ENCODE measurements around the gene ELFN2. TPM values are rescaled to one million over a fixed set of nuclear protein-coding genes. Genes with fewer than 3 reads are reported as not detected.

Gene ELFN2
- total RNA-seq, 1 donor from 2014 or later: 0.09 TPM

DNA sequence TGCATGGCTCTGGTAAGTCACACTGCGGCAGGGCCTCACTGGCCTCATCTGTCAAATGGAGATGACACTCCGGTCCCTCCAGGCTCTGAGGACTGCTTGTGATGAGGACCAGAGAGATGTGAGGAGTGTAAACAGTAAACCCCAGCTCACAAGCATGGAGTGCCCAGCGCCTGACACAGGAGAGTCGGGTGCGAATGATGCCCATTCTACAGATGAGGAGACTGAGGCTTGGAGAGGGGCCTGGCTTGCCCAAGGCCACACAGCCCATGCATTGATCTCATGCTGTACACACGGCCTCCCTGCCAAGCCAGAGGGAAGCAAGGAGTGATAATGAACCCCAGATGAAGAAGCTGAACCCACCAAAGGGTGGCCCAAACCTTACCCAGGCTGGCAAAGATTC lies 37.2 kb downstream of the ELFN2 start:
- intact Hi-C loops (cut with micrococcal nuclease): no loop called here
- no peak overlapping the region for H3K4me3 Mint-ChIP-seq
- H3K4me1 Mint-ChIP-seq: no peaks in the 10 kb centered on the region
- no peaks in the 10 kb centered on the region for H3K9me3 Mint-ChIP-seq
- H3K36me3 Mint-ChIP-seq (ENCODE audit: low read depth): no peaks in the 10 kb centered on the region
- H3K27me3 Mint-ChIP-seq: peaks cover 2% of the 10 kb centered on the region
- H3K27ac Mint-ChIP-seq: no peak overlapping the region
- DNase-seq: no peak

- Mint-ChIP-seq H3K27ac (no peak overlapping the region), H3K27me3 (peaks cover 2% of the 10 kb centered on the region), H3K9me3 (no peaks in the 10 kb centered on the region), H3K36me3 (ENCODE audit: low read depth) (no peaks in the 10 kb centered on the region), H3K4me1 (no peaks in the 10 kb centered on the region), H3K4me3 (no peak overlapping the region)
- DNase-seq: no peak
- intact Hi-C loops (cut with micrococcal nuclease): no loop called here
Measured at GRCh38 chr22:37388538-37388937, 38.7 kb downstream of the ELFN2 start.

GRCh38 chr22:37387793-37388192 lies 39.5 kb downstream of the ELFN2 start:
- Mint-ChIP-seq H3K36me3 (ENCODE audit: low read depth) (no peaks in the 10 kb centered on the region), H3K4me3 (no peak overlapping the region), H3K27ac (no peak overlapping the region), H3K27me3 (peaks cover 2% of the 10 kb centered on the region), H3K9me3 (no peaks in the 10 kb centered on the region), H3K4me1 (no peaks in the 10 kb centered on the region)
- intact Hi-C loops (cut with micrococcal nuclease): no loop called here
- no peak for DNase-seq

DNA sequence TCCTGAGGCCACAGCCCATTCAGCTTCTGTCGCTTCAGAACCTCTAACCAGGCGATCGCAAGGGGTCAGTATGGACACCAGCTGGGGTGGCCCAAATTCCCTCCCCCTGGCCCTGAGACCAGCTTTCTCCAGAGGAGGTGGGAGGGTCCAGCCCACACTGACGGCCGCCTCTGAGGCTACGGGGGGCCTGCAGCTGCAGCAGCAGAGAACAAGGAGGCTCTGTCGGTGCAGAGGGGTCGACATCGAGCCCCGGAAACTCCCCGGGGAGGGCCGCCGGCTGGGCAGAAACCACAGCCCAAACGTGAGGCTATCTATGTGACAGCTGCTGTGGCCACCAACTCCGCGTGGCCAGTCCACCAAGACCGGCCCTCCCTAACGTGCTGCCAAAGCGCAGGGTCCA lies 40.8 kb downstream of the ELFN2 start:
- Mint-ChIP-seq H3K36me3 (ENCODE audit: low read depth) (no peaks in the 10 kb centered on the region), H3K27me3 (peaks cover 2% of the 10 kb centered on the region), H3K4me3 (no peak overlapping the region), H3K27ac (no peak overlapping the region), H3K4me1 (no peaks in the 10 kb centered on the region), H3K9me3 (no peaks in the 10 kb centered on the region)
- no peak for DNase-seq
- intact Hi-C loops (cut with micrococcal nuclease): no loop called here

DNA sequence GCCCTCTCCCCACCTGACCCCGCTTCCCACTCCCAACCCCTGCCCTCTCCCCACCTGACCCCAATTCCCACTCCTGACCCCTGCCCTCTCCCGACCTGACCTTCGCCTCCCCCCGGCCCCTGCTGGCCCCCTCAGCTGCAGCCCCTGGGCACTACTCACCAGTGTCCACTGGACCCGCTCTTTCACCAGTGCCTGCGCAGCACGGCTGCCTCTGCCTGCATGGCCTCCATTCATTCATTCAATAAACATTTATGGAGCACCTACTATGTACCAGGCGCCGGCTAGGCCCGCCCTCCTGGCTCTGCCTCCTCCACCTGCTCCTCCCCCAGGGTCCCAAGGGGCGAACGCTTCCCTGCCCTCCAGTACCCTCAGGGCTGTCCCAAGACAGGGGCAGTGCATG lies 42.6 kb downstream of the ELFN2 start:
- intact Hi-C loops (cut with micrococcal nuclease): no loop called here
- no peak overlapping the region for H3K27ac Mint-ChIP-seq
- H3K4me1 Mint-ChIP-seq: no peaks in the 10 kb centered on the region
- H3K27me3 Mint-ChIP-seq: peaks cover 2% of the 10 kb centered on the region
- no peaks in the 10 kb centered on the region for H3K9me3 Mint-ChIP-seq
- H3K36me3 Mint-ChIP-seq (ENCODE audit: low read depth): no peaks in the 10 kb centered on the region
- H3K4me3 Mint-ChIP-seq: no peak overlapping the region
- DNase-seq: no peak

DNA sequence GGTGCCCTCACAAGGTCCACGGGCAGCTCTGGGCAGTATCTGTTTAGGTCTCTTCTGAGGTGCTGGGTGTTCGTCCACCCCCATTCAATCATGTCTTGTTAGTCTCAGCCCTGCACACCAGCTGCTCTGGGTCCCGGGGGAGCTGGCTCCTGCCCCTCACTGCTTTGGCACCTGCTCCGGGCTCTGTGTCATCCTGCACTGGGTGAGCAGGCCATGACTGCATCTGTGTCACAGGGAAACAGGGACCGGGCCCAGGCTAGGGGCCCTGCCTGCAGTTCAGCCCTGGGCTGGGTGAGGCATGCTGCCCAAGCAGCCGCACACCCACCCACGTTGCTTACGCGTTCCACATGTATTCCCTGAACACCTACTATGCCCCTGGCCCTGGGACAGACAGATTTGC lies 43.9 kb downstream of the ELFN2 start:
- H3K9me3 Mint-ChIP-seq: no peaks in the 10 kb centered on the region
- no peak overlapping the region for H3K4me3 Mint-ChIP-seq
- no peak overlapping the region for H3K27ac Mint-ChIP-seq
- peaks cover 6% of the 10 kb centered on the region for H3K27me3 Mint-ChIP-seq
- H3K4me1 Mint-ChIP-seq: no peaks in the 10 kb centered on the region
- no peak for DNase-seq
- intact Hi-C loops (cut with micrococcal nuclease): no loop called here
- no peaks in the 10 kb centered on the region for H3K36me3 Mint-ChIP-seq (ENCODE audit: low read depth)

DNA sequence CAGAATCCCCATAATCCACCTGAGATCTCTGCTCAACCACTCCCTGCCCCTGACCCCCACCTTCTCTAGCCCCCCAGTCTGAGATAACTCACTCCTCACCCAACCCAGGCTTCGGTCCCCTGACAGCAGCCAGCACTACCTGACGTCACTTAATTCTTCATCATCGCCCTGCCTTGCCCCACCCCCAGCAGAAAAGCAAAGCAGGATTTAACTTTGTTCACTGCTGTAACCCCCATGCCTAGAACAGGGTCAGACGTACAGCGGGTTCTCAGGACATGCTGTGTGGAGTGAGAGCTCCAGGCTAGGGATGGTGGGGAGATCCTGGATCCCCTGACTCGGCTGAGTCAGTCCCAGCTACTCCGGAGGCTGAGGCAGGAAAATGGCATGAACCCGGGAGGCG lies 45.8 kb downstream of the ELFN2 start:
- intact Hi-C loops (cut with micrococcal nuclease): no loop called here
- Mint-ChIP-seq H3K27ac (no peak overlapping the region), H3K36me3 (ENCODE audit: low read depth) (no peaks in the 10 kb centered on the region), H3K27me3 (peaks cover 4% of the 10 kb centered on the region), H3K9me3 (no peaks in the 10 kb centered on the region), H3K4me3 (no peak overlapping the region), H3K4me1 (no peaks in the 10 kb centered on the region)
- no peak for DNase-seq

GRCh38 chr22:37379722-37380121 lies 47.6 kb downstream of the ELFN2 start:
- intact Hi-C loops (cut with micrococcal nuclease): no loop called here
- Mint-ChIP-seq H3K27ac (no peak overlapping the region), H3K36me3 (ENCODE audit: low read depth) (no peaks in the 10 kb centered on the region), H3K4me1 (no peaks in the 10 kb centered on the region), H3K9me3 (no peaks in the 10 kb centered on the region), H3K27me3 (peaks cover 7% of the 10 kb centered on the region), H3K4me3 (no peak overlapping the region)
- no peak for DNase-seq

DNA sequence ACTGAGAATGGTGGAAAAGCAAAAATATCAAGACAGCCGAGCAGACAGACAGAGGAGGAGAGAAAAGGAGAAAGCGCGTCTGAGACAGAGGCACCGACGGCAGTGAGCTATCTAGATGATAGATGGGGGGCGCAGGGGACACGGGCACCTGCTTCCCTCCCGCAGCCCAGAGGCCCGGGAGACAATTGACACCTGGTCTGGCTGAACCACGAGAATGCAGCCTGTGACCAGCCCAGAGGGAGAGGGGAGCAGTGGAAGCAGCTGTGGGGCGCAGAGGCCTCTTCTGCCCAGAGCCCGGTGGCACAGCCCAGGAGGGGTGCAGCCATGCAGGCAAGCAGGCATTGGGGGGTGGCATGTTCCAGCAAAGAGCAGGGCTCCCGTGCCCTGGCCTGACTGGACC lies 48.2 kb downstream of the ELFN2 start:
- no peaks in the 10 kb centered on the region for H3K36me3 Mint-ChIP-seq (ENCODE audit: low read depth)
- no peak overlapping the region for H3K4me3 Mint-ChIP-seq

DNA sequence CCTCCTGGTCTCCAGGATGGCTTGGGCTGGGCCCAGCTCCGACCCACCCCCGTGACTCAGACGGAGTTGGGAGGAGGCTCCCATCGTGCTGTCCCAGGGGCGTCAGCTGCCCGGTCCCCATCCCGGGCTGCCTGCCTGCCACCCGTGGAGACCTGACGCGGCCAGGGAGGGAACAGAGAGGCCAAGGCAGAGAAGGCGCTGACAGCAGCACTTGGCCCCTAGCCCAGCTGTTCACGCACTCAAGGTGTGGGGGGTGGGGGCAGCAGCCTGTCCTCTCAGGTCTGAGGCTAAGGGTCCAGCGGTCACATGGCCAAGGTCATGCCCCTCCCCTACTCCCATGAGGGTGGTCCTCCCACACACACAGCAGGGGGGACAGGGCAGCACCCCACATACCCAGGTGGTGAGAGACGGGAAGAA lies 48.6 kb downstream of the ELFN2 start:
- no peaks in the 10 kb centered on the region for H3K9me3 Mint-ChIP-seq
- intact Hi-C loops (cut with micrococcal nuclease): no loop called here
- H3K27me3 Mint-ChIP-seq: peaks cover 7% of the 10 kb centered on the region
- no peak overlapping the region for H3K4me3 Mint-ChIP-seq
- H3K4me1 Mint-ChIP-seq: no peaks in the 10 kb centered on the region
- H3K36me3 Mint-ChIP-seq (ENCODE audit: low read depth): no peaks in the 10 kb centered on the region
- no peak overlapping the region for H3K27ac Mint-ChIP-seq
- no peak for DNase-seq

More for the DNA sequence above, 48.2 kb downstream of the ELFN2 start:
- H3K27me3 Mint-ChIP-seq: peaks cover 7% of the 10 kb centered on the region
- intact Hi-C loops (cut with micrococcal nuclease): no loop called here
- H3K9me3 Mint-ChIP-seq: no peaks in the 10 kb centered on the region
- no peak for DNase-seq
- no peaks in the 10 kb centered on the region for H3K4me1 Mint-ChIP-seq
- no peak overlapping the region for H3K27ac Mint-ChIP-seq

DNA sequence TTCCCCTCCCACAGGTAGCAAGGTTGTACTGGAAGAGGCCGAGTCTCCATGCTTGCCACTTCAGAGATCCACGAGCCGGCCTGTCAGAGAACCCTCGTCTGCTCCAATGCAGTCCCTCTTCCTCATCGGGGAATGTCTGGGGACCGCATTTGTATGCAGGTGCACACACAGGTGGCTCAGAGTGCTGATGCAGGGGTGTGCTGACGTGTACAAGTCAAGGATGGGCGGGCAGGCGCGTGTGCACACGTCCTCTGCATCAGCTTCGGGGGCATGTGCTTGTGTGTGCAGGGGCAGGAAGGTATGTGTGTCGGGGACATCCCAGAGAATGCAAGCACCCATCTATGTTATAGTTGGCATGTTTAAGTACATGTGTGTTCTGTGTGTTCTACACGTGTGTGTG lies 49.4 kb downstream of the ELFN2 start:
- no peaks in the 10 kb centered on the region for H3K9me3 Mint-ChIP-seq
- H3K36me3 Mint-ChIP-seq (ENCODE audit: low read depth): no peaks in the 10 kb centered on the region
- no peaks in the 10 kb centered on the region for H3K4me1 Mint-ChIP-seq
- no peak overlapping the region for H3K27ac Mint-ChIP-seq
- intact Hi-C loops (cut with micrococcal nuclease): no loop called here
- DNase-seq: no peak
- peaks cover 7% of the 10 kb centered on the region for H3K27me3 Mint-ChIP-seq
- no peak overlapping the region for H3K4me3 Mint-ChIP-seq

- Mint-ChIP-seq H3K4me3 (no peak overlapping the region), H3K4me1 (no peaks in the 10 kb centered on the region), H3K27me3 (peaks cover 7% of the 10 kb centered on the region), H3K36me3 (ENCODE audit: low read depth) (no peaks in the 10 kb centered on the region), H3K9me3 (no peaks in the 10 kb centered on the region), H3K27ac (no peak overlapping the region)
- DNase-seq: no peak
- intact Hi-C loops (cut with micrococcal nuclease): no loop called here
Measured at GRCh38 chr22:37377138-37377537, 50.1 kb downstream of the ELFN2 start.

- no peak overlapping the region for H3K27ac Mint-ChIP-seq
- intact Hi-C loops (cut with micrococcal nuclease): no loop called here
- DNase-seq: no peak
- peaks cover 7% of the 10 kb centered on the region for H3K27me3 Mint-ChIP-seq
- H3K9me3 Mint-ChIP-seq: no peaks in the 10 kb centered on the region
- no peaks in the 10 kb centered on the region for H3K4me1 Mint-ChIP-seq
- no peaks in the 10 kb centered on the region for H3K36me3 Mint-ChIP-seq (ENCODE audit: low read depth)
- H3K4me3 Mint-ChIP-seq: no peak overlapping the region
Measured at GRCh38 chr22:37376643-37377042, 50.6 kb downstream of the ELFN2 start.

DNA sequence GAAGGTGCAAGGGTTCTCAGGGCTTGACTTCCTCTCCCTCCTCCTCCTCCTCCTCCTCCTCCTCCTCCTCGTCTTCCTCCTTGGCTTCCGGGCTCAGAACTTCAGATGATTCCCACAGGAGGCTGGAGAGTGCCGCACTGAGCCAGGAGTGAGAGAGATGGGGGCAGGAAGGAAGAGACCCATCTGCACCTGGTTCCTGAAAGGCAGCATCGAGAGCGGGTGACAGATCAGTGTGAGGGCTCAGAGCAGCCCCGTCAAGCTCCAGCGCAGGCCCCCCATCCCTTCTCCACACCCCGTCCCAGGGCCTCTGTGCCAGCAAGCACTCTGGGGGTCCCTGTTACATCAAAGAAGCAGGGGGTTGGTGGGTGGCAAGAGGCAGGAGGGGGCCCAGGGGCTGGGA lies 51.5 kb downstream of the ELFN2 start:
- H3K4me3 Mint-ChIP-seq: no peak overlapping the region
- DNase-seq: no peak
- intact Hi-C loops (cut with micrococcal nuclease): no loop called here
- H3K4me1 Mint-ChIP-seq: no peaks in the 10 kb centered on the region
- H3K36me3 Mint-ChIP-seq (ENCODE audit: low read depth): no peaks in the 10 kb centered on the region
- no peaks in the 10 kb centered on the region for H3K9me3 Mint-ChIP-seq
- H3K27me3 Mint-ChIP-seq: peaks cover 7% of the 10 kb centered on the region
- H3K27ac Mint-ChIP-seq: no peak overlapping the region

DNA sequence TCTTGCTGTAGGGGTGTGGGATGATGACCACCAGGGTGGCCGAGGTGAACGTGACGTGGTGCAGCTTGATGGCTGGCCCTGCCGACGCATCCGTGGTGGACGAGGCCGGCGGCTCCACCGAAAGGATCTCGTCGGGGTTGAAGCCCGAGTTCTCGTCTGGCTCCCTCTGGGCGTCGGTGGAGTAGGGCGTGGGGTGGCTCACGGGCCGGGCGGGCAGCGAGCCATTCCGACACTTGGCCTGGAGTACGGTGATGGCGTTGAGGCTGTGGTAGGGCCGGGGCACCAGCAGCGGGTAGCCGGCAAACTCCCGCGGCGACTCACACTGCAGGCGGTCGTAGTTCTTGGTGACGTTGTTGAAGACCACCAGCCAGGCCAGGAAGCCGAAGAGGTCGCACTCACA lies 52.7 kb downstream of the ELFN2 start:
- DNase-seq: no peak
- H3K36me3 Mint-ChIP-seq (ENCODE audit: low read depth): no peaks in the 10 kb centered on the region
- no peak overlapping the region for H3K4me3 Mint-ChIP-seq
- peaks cover 7% of the 10 kb centered on the region for H3K27me3 Mint-ChIP-seq
- intact Hi-C loops (cut with micrococcal nuclease): no loop called here
- H3K9me3 Mint-ChIP-seq: no peaks in the 10 kb centered on the region
- no peaks in the 10 kb centered on the region for H3K4me1 Mint-ChIP-seq
- no peak overlapping the region for H3K27ac Mint-ChIP-seq

Measured in activated CD4-positive, alpha-beta T cell treated with anti-CD3 and anti-CD28 coated beads, Interleukin-2, amount 10 ng/mL, durations not matched to agents 24 days and 14 days (primary cell).